GM12875 (cell line): ENCODE measurements around the gene CSNK1E.

Source experiments
- H3K4me3 ChIP-seq: one replicate; pipeline ENCODE4 v1.5.1; 2011; ENCODE audit warnings: low read depth, low read length, control low read depth
- TF ChIP-seq, protein P1 (sequence below): IDR thresholded peaks from 2 replicates; pipeline ENCODE4 v1.5.1; 2011; ENCODE audit warnings: low read depth, mild to moderate bottlenecking, control low read depth, inconsistent platforms, low read length, moderate library complexity, borderline replicate concordance; ENCODE audit not compliant: insufficient read depth

Gene CSNK1E

DNA sequence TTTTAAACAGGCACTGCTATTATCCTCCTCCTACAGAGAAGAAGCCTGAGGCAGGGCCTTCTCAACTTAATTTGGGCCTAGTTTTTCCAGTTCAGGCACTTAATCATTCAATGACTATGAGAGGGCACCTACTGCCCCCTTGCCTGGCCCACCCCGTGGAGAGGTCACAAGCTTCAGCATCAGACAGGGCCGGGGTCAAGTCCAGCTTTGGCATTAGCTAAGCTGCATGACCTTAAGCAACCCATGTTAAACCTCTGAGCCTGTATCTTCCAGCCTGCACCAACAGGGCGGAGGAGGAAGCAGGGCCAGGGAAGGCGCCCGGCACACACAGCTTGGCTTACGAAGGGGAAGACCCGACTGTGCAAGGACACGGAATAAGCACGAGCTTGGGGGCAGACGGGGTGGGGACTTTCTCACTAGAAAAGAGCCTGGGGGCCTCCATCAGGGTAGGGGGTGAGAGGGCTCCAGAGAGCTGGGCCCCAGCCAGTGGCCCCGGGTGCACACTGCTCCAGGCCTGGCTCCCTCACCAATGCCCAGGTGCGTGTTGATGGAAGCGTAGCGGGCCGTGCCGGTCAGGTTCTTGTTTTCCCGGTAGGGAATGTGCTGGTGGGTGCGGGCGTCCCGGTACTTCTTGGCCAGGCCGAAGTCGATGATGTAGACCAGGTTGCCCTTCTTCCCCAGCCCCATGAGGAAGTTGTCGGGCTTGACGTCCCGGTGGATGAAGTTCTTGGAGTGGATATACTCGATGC is 16.9 kb downstream of the CSNK1E start:
- no peak overlapping the region for H3K4me3 ChIP-seq
- TF ChIP-seq, protein P1, sequence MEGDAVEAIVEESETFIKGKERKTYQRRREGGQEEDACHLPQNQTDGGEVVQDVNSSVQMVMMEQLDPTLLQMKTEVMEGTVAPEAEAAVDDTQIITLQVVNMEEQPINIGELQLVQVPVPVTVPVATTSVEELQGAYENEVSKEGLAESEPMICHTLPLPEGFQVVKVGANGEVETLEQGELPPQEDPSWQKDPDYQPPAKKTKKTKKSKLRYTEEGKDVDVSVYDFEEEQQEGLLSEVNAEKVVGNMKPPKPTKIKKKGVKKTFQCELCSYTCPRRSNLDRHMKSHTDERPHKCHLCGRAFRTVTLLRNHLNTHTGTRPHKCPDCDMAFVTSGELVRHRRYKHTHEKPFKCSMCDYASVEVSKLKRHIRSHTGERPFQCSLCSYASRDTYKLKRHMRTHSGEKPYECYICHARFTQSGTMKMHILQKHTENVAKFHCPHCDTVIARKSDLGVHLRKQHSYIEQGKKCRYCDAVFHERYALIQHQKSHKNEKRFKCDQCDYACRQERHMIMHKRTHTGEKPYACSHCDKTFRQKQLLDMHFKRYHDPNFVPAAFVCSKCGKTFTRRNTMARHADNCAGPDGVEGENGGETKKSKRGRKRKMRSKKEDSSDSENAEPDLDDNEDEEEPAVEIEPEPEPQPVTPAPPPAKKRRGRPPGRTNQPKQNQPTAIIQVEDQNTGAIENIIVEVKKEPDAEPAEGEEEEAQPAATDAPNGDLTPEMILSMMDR = no peak

DNA sequence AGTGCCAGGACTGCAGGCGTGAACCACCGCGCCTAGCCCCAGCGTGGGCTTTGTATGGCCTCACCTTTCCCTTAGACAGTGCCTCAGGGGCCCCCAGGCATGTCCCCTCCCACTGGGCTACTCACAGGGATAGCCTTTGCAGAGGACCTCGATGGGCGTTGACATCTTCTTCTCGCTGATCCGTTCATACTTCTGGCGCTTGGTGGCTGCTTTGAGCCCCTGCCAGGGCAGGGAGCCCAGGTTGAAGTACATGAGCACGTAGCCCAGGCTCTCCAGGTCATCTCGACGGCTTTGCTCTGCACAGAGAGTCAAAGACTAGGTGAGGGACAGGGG is 17.5 kb downstream of the CSNK1E start:
- TF ChIP-seq, protein P1 = no peak

DNA sequence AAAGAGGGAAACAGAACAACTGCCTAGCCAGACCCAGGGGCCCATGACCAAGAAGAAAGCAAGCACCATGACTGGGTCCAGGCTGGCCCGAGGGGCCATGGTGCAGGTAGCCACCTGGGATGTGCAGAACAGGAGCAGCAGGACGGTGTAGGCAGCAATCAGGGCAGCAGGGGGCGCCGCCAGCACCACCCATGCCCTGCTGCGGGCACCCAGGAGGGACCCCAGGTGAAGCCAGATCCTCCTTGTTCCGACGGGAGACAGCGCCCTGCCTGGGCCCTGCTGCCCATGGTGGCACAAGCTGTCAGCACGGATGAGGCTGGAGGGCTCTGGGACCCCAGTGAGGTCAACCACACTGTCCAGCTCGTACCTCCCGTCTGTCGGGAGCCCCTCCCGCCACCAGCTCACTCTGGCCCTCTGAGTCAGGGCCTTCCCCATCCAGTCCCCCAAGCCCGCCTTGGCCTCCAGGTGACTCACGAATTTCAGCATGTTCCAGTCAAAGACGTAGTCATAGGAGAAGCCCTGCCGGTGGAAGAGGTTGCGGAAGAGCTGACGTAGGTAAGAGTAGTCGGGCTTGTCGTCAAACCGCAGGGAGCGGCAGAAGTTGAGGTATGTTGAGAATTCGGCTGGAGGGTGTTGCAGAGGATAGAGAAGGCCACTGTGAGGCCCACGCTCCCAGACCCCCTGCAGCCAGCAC is 18.8 kb downstream of the CSNK1E start:
- H3K4me3 ChIP-seq = no peak overlapping the region
- TF ChIP-seq, protein P1 = peak; percentile 75

More for the DNA sequence above, 17.5 kb downstream of the CSNK1E start:
- H3K4me3 ChIP-seq = no peak overlapping the region

DNA sequence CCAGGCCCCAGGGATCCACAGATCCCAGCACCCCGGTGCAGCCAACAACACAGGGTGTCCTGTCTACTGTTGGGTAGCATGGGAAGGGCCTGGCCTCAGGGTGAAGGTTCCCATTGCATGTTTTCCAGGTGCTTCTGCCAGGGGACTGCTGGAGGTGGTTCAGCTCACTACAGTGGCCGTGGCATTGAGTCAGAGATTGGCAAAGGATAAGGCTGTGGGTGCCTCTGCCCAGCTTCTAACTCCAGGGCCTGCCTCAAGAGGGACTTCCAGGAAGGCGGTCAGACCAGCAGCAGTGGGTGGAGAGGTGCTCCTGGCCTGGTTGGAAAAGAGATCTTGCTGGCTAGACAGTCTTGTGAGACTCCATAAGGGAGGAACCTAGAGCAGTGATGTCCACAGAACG is 20.9 kb downstream of the CSNK1E start:
- no peak overlapping the region for H3K4me3 ChIP-seq
- TF ChIP-seq, protein P1 = no peak

DNA sequence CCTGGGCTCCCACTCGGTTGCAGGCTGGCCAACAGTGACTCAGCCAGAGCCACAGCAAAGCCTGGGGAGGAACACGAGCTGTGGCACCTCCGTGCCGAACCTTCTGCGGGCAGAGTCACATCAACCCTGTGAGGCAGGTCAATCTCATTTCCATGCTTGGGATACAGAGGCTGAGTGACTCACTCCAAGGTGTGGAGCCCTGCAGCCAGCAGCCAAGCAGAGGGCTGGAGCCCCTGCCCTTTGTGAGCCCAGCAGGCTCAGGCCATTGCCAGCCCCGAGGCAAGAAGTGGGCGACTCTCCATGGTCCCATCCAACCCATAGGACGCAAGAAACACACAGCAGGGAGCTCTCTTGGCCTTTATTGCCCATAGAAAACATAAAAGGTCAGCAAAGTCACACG is 21.4 kb downstream of the CSNK1E start:
- TF ChIP-seq, protein P1 = no peak
- no peak overlapping the region for H3K4me3 ChIP-seq

DNA sequence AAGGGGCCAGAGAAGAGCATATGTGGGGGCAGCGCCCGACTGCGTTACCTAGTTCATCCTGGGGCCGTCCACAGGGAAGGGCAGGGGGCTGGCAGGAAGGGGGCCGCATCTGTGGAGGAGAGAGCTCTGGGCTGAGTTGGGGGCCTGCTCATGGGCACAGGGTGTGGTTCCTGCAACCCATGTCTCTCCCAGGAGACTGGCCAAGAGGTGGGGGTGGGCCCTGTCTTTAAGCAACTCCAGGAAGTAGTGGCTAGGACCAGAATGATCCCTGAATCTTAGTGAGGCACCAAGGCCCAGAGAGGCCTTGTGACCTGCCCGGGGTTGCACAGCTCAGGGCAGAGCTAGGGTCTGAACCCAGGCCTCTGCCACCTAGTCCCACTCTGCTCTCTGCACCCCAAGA is 21.9 kb downstream of the CSNK1E start:
- TF ChIP-seq, protein P1 = no peak
- no peak overlapping the region for H3K4me3 ChIP-seq

DNA sequence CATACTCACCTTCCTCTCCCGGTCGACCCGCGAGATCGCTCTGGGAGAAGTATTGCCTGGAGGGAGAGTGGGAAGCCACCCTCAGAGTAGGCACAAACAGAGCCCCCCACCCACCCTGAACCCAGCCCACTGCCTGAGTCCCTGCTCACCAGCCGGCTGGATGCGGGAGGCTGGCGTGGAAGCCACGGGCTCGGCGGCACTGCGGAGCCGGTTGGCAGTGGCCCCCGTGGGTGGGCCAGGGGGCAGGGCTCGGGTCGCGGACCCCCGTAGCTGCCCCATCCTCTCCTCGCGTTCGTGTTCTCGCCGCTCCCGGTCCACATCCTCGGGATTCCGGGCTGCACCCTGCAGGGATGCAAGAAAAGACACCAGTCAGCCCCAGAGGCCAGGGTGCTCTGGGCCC is 23.0 kb downstream of the CSNK1E start:
- TF ChIP-seq, protein P1 = no peak
- no peak overlapping the region for H3K4me3 ChIP-seq
